Panc1 (cell line): ENCODE measurements around the gene NKPD1. TPM values are rescaled to one million over a fixed set of nuclear protein-coding genes. Genes with fewer than 3 reads are reported as not detected.

ENCODE experiments used
- ATAC-seq: fragments of 200-7000 bp; cut with Tn5 transposase; 2 replicates; pipeline ENCODE4 v1.9.1; 2020; ENCODE audit warnings: mild to moderate bottlenecking, moderate library complexity
- BruUV-seq: library from RNA; stranded (reverse); fragments of 400-500 nt; replicated peaks from 2 replicates; lab custom pipeline; 2021; lab: Mats Ljungman, UMichigan
- CTCF ChIA-PET: fragments of 300-600 bp; sonication (Branson Sonifier 250); formaldehyde crosslinking; loops from one replicate; lab custom pipeline; 2022; ENCODE audit warnings: antibody characterized with exemption; lab: Charles Lee
- POLR2A ChIA-PET: fragments of 300-600 bp; sonication (Branson Sonifier 250); formaldehyde crosslinking; loops from one replicate; lab custom pipeline; 2022; ENCODE audit warnings: antibody characterized with exemption; lab: Charles Lee
- DNase-seq: peaks from one replicate; pipeline ENCODE4 v3.0.0-alpha.2; 2010; ENCODE audit warnings: low read depth, low spot score
- H3K27ac ChIP-seq: 2 replicates; pipeline ENCODE4 v1.5.1; 2011; ENCODE audit warnings: mild to moderate bottlenecking, low read length, inconsistent platforms
- H3K27me3 ChIP-seq: fragments of 200-500 bp; sonication (Bioruptor generic); 2 replicates; pipeline ENCODE4 v1.6.0; 2014; ENCODE audit warnings: low read length, inconsistent platforms; ENCODE audit not compliant: control insufficient read depth, insufficient read depth
- H3K36me3 ChIP-seq: fragments of 200-500 bp; sonication (Bioruptor generic); 2 replicates; pipeline ENCODE4 v1.5.1; 2014; ENCODE audit warnings: inconsistent platforms, mild to moderate bottlenecking, low read length, moderate library complexity; ENCODE audit not compliant: control insufficient read depth, insufficient read depth
- H3K4me1 ChIP-seq: 2 replicates; pipeline ENCODE4 v1.5.1; 2011; ENCODE audit warnings: inconsistent platforms, mild to moderate bottlenecking, low read length, moderate library complexity; ENCODE audit not compliant: control insufficient read depth, insufficient read depth
- H3K4me3 ChIP-seq, 2 experiments: 2 replicates each; pipeline ENCODE4 v1.5.1; 2011 to 2012; ENCODE audit warnings: low read depth in 2 of 2, low read length in 2 of 2, mild to moderate bottlenecking in 2 of 2, inconsistent platforms in 1 of 2, moderate library complexity in 1 of 2
- H3K9me3 ChIP-seq: fragments of 200-500 bp; sonication (Bioruptor generic); 2 replicates; pipeline ENCODE4 v1.5.1; 2014; ENCODE audit warnings: low read depth, mild to moderate bottlenecking, inconsistent platforms, low read length, moderate library complexity; ENCODE audit not compliant: control insufficient read depth, insufficient read depth
- CTCF ChIP-seq: fragments of 450-650 bp; IDR thresholded peaks from 2 replicates; pipeline ENCODE4 v1.5.1; 2017; ENCODE audit warnings: mild to moderate bottlenecking
- POLR2AphosphoS5 ChIP-seq: IDR thresholded peaks from 2 replicates; pipeline ENCODE4 v1.6.1; 2012; ENCODE audit warnings: mild to moderate bottlenecking, low read depth, low read length, moderate library complexity
- REST ChIP-seq, 2 experiments: IDR thresholded peaks; 2 replicates each; pipeline ENCODE4 v1.6.1; 2011 to 2012; ENCODE audit warnings: low read depth in 2 of 2, control low read depth in 1 of 2, low read length in 1 of 2, mild to moderate bottlenecking in 1 of 2, moderate library complexity in 1 of 2; ENCODE audit not compliant: insufficient read depth in 1 of 2
- SIN3A ChIP-seq: IDR thresholded peaks from 2 replicates; pipeline ENCODE4 v1.6.1; 2012; ENCODE audit warnings: low read depth, mild to moderate bottlenecking, low read length, moderate library complexity, borderline replicate concordance; ENCODE audit not compliant: insufficient read depth
- TCF7L2 ChIP-seq: IDR thresholded peaks from 2 replicates; pipeline ENCODE4 v1.6.1; 2011; ENCODE audit warnings: mild to moderate bottlenecking, low read depth, low read length, inconsistent platforms
- in situ Hi-C: cut with HindIII; loops from 2 replicates; pipeline ENCODE4 v1.10.0; 2016; ENCODE audit warnings: low sequenced_read_pairs, low pct_unique_long_range_greater_than_20kb
- intact Hi-C: fragments of 100-400 bp; cut with micrococcal nuclease; formaldehyde crosslinking; loops from one replicate; pipeline ENCODE4 v1.10.0; 2022; ENCODE audit not compliant: unreplicated experiment
- total RNA-seq: library from RNA; stranded (reverse); gene quantifications from one replicate; pipeline ENCODE4 v1.2.1, GENCODE V29; 2021; ENCODE audit not compliant: unreplicated experiment

The NKPD1 gene
- total RNA-seq, 1 experiment from 2014 or later, result 0.05 TPM

GRCh38 chr19:45126654-45127053 is 34.1 kb downstream of the NKPD1 start:
- ATAC-seq, result no peak
- intact Hi-C loops, result no loop called here

GRCh38 chr19:45125975-45126493 is 34.7 kb downstream of the NKPD1 start:
- H3K27me3 ChIP-seq, result no peaks in the 10 kb centered on the region
- CTCF ChIA-PET, result interaction anchor here (0.8 kb wide), 1 partner anchor 61 kb away, joined by 3 read pairs; no protein-coding TSS in a partner anchor
- H3K4me3 ChIP-seq, result no peak overlapping the region
- no peak overlapping the region for H3K27ac ChIP-seq
- H3K9me3 ChIP-seq, result no peaks in the 10 kb centered on the region
- in situ Hi-C loops (no loop called here), intact Hi-C loops (no loop called here)
- ATAC-seq (peak; percentile 83), DNase-seq (peak; percentile 22)
- no peak for TF ChIP-seq POLR2AphosphoS5
- peak; percentile 80 for TF ChIP-seq CTCF
- no peak for TF ChIP-seq SIN3A
- POLR2A ChIA-PET, result no interaction called here
- no TSS peak for BruUV-seq
- no peaks in the 10 kb centered on the region for H3K4me1 ChIP-seq
- no peaks in the 10 kb centered on the region for H3K36me3 ChIP-seq

More at GRCh38 chr19:45126654-45127053, 34.1 kb downstream of the NKPD1 start:
- H3K4me3 ChIP-seq, result no peak overlapping the region
- no peaks in the 10 kb centered on the region for H3K4me1 ChIP-seq
- POLR2A ChIA-PET, result no interaction called here
- no peak for TF ChIP-seq REST (IDR thresholded peaks at IDR 0.05; ENCODE audit: insufficient read depth in 1 of 2, low read depth in 2 of 2, low read length in 1 of 2)
- no peak for TF ChIP-seq POLR2AphosphoS5
- TF ChIP-seq TCF7L2, result no peak
- TF ChIP-seq CTCF, result no peak
- no peak for TF ChIP-seq SIN3A
- no peaks in the 10 kb centered on the region for H3K9me3 ChIP-seq
- DNase-seq, result no peak
- CTCF ChIA-PET, result interaction anchor here (0.8 kb wide), 1 partner anchor 60 kb away, joined by 3 read pairs; no protein-coding TSS in a partner anchor
- no peaks in the 10 kb centered on the region for H3K36me3 ChIP-seq
- no peak overlapping the region for H3K27ac ChIP-seq
- BruUV-seq, result no TSS peak
- no peaks in the 10 kb centered on the region for H3K27me3 ChIP-seq
- in situ Hi-C loops, result no loop called here
